Smooth muscle cell of the brain vasculature (primary cell): ENCODE results near the gene ADAM23.

ENCODE experiments used
- DNase-seq: peaks from one replicate; pipeline ENCODE4 v3.0.0-alpha.2; 2012; ENCODE audit warnings: low read depth, low spot score

The ADAM23 gene

GRCh38 chr2:206438196-206438724 is 5.1 kb upstream of the ADAM23 start:
- no peak for DNase-seq

- DNase-seq: no peak
Measured at GRCh38 chr2:206442474-206442832, 879 bp upstream of the ADAM23 start.

GRCh38 chr2:206443735-206444527 is 599 bp downstream of the ADAM23 start:
- no peak for DNase-seq

- no peak for DNase-seq
Measured at GRCh38 chr2:206445948-206446347, 2.6 kb downstream of the ADAM23 start.

GRCh38 chr2:206452242-206452641 is 8.9 kb downstream of the ADAM23 start:
- no peak for DNase-seq

- no peak for DNase-seq
Measured at GRCh38 chr2:206452750-206453149, 9.4 kb downstream of the ADAM23 start.

- no peak for DNase-seq
Measured at GRCh38 chr2:206456078-206456754, 12.9 kb downstream of the ADAM23 start.

GRCh38 chr2:206457188-206457634 is 13.9 kb downstream of the ADAM23 start:
- DNase-seq: no peak

- DNase-seq: no peak
Measured at GRCh38 chr2:206462240-206462854, 19.0 kb downstream of the ADAM23 start.

- DNase-seq: no peak
Measured at GRCh38 chr2:206463685-206464084, 20.4 kb downstream of the ADAM23 start.

- no peak for DNase-seq
Measured at GRCh38 chr2:206464597-206464996, 21.3 kb downstream of the ADAM23 start.

- no peak for DNase-seq
Measured at GRCh38 chr2:206471524-206472062, 28.3 kb downstream of the ADAM23 start.

- no peak for DNase-seq
Measured at GRCh38 chr2:206472094-206472493, 28.8 kb downstream of the ADAM23 start.

- no peak for DNase-seq
Measured at GRCh38 chr2:206474099-206474498, 30.8 kb downstream of the ADAM23 start.

GRCh38 chr2:206477296-206477695 is 34.0 kb downstream of the ADAM23 start:
- DNase-seq: no peak

GRCh38 chr2:206478340-206478739 is 35.0 kb downstream of the ADAM23 start:
- DNase-seq: no peak

GRCh38 chr2:206480161-206480560 is 36.8 kb downstream of the ADAM23 start:
- no peak for DNase-seq

- no peak for DNase-seq
Measured at GRCh38 chr2:206480620-206481019, 37.3 kb downstream of the ADAM23 start.

GRCh38 chr2:206481056-206481455 is 37.7 kb downstream of the ADAM23 start:
- no peak for DNase-seq

- DNase-seq: no peak
Measured at GRCh38 chr2:206482123-206482522, 38.8 kb downstream of the ADAM23 start.

- DNase-seq: no peak
Measured at GRCh38 chr2:206482633-206483032, 39.3 kb downstream of the ADAM23 start.

GRCh38 chr2:206488053-206488452 is 44.7 kb downstream of the ADAM23 start:
- no peak for DNase-seq
